Upper lobe of left lung (tissue), 6 donors: ENCODE results near the gene CSNK1G2. TPM values are rescaled to one million over a fixed set of nuclear protein-coding genes. Genes with fewer than 3 reads are reported as not detected.

ENCODE experiments used
- ATAC-seq, 2 donors: fragments of 200-7000 bp; cut with Tn5 transposase; one replicate each; pipeline ENCODE4 v1.9.1; 2022; ENCODE audit warnings: mild to moderate bottlenecking in 2 of 2, moderate library complexity in 2 of 2; ENCODE audit not compliant: low FRiP score in 2 of 2
- DNase-seq, 2 donors: peaks; one replicate each; pipeline ENCODE4 v3.0.0-alpha.2; 2019 to 2020
- H3K27ac ChIP-seq, 4 donors: fragments of 200-600 bp; sonication (generic); one replicate each; pipeline ENCODE4 v1.5.1; 2016 to 2019
- H3K27me3 ChIP-seq, 4 donors: fragments of 200-600 bp; sonication (generic); one replicate each; pipeline ENCODE4 v1.5.1; 2017 to 2019
- H3K36me3 ChIP-seq, 4 donors: fragments of 200-600 bp; sonication (generic); one replicate each; pipeline ENCODE4 v1.5.1; 2016 to 2019
- H3K4me1 ChIP-seq, 4 donors: fragments of 200-600 bp; sonication (generic); one replicate each; pipeline ENCODE4 v1.5.1; 2018 to 2019
- H3K4me3 ChIP-seq, 4 donors: fragments of 200-600 bp; sonication (generic); one replicate each; pipeline ENCODE4 v1.5.1; 2017 to 2019; ENCODE audit warnings: mild to moderate bottlenecking in 2 of 4, moderate library complexity in 1 of 4
- H3K9me3 ChIP-seq, 4 donors: fragments of 200-600 bp; sonication (generic); one replicate each; pipeline ENCODE4 v1.5.1; 2018 to 2019
- EP300 ChIP-seq, 4 donors: sonication (generic); formaldehyde crosslinking; IDR thresholded peaks; one replicate each; pipeline ENCODE4 v1.5.1; 2017; ENCODE audit warnings: antibody characterized with exemption in 4 of 4, control low read depth in 2 of 4
- POLR2A ChIP-seq, 4 donors: fragments of 450-650 bp; IDR thresholded peaks; one replicate each; pipeline ENCODE4 v1.5.1; 2016 to 2017; ENCODE audit warnings: antibody characterized with exemption in 4 of 4, mild to moderate bottlenecking in 2 of 4
- POLR2AphosphoS5 ChIP-seq, 2 donors: sonication (generic); formaldehyde crosslinking; IDR thresholded peaks; one replicate each; pipeline ENCODE4 v1.5.1; 2017; ENCODE audit warnings: antibody characterized with exemption in 2 of 2
- WGBS, 2 donors: methylation state at CpG; one replicate each; pipeline ENCODE4 v1.1.5; 2017 to 2018; 5-methylcytosine and 5-hydroxymethylcytosine counted together
- total RNA-seq, 6 donors: library from RNA; depleted of rRNA in 4 of 6; stranded (reverse); fragments of >200 nt in 4 of 6; gene quantifications; one replicate each; pipeline versions ENCODE4 v1.1.0 to v1.2.1, GENCODE V29; 2016 to 2021
- TF ChIP-seq, protein P1 (sequence below), 6 experiments: fragments of 450-650 bp in 4 of 6; fragments of 200-600 bp in 2 of 6; sonication (generic) in 2 of 6; IDR thresholded peaks; one replicate each; pipeline ENCODE4 v1.5.1; 2016 to 2019; ENCODE audit warnings: antibody characterized with exemption in 6 of 6
- donor health status: DM: no; HTN: no; CAD: no; lungs with moderate emphysema.
- donor health status: DM: no; HTN: yes; CAD: no; lungs with severe emphysema.

Gene CSNK1G2
- total RNA-seq, 6 donors from 2014 or later, result 49.9 to 176 (median 75.4) TPM

- Histone ChIP-seq H3K9me3 (no peaks in the 10 kb centered on the region), H3K4me3 (peak overlapping the region; percentile 50 to 81 (median 67)), H3K27ac (peak overlapping the region in 3 of 4 donors; percentile 53 to 86 (median 65)), H3K4me1 (peaks cover 19 to 35% (median 24%) of the 10 kb centered on the region in 4 donors), H3K36me3 (no peaks in the 10 kb centered on the region), H3K27me3 (no peaks in the 10 kb centered on the region)
- peak; percentile 36 to 39 for ATAC-seq
- WGBS, 2 donors, result 15 to 56% methylated on average over 13 to 30 of the region's 74 CpGs
- DNase-seq, result peak in 1 of 2 donors; percentile 88
- no peak for TF ChIP-seq POLR2A (IDR thresholded peaks at IDR 0.05)
- TF ChIP-seq POLR2AphosphoS5 (IDR thresholded peaks at IDR 0.05), result no peak
- TF ChIP-seq, protein P1, sequence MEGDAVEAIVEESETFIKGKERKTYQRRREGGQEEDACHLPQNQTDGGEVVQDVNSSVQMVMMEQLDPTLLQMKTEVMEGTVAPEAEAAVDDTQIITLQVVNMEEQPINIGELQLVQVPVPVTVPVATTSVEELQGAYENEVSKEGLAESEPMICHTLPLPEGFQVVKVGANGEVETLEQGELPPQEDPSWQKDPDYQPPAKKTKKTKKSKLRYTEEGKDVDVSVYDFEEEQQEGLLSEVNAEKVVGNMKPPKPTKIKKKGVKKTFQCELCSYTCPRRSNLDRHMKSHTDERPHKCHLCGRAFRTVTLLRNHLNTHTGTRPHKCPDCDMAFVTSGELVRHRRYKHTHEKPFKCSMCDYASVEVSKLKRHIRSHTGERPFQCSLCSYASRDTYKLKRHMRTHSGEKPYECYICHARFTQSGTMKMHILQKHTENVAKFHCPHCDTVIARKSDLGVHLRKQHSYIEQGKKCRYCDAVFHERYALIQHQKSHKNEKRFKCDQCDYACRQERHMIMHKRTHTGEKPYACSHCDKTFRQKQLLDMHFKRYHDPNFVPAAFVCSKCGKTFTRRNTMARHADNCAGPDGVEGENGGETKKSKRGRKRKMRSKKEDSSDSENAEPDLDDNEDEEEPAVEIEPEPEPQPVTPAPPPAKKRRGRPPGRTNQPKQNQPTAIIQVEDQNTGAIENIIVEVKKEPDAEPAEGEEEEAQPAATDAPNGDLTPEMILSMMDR (IDR thresholded peaks at IDR 0.05), result no peak
- TF ChIP-seq EP300 (IDR thresholded peaks at IDR 0.05), result no peak
Measured at GRCh38 chr19:2014731-2015607, 74.0 kb downstream of the CSNK1G2 start.

GRCh38 chr19:2015608-2015950 is 74.6 kb downstream of the CSNK1G2 start, which contains the start of gene BTBD2:
Gene BTBD2, minus strand, starts transcription at chr19:2015714. Its CDS starts 11 bp downstream, at chr19:2015703.
- no peak for DNase-seq
- peaks cover 19 to 36% (median 24%) of the 10 kb centered on the region in 4 donors for H3K4me1 ChIP-seq
- H3K27me3 ChIP-seq, result no peaks in the 10 kb centered on the region
- peak within 1 kb of the TSS; percentile 50 to 81 (median 67) for H3K4me3 ChIP-seq
- TF ChIP-seq POLR2AphosphoS5 (IDR thresholded peaks at IDR 0.05), result no peak
- no peak for TF ChIP-seq EP300 (IDR thresholded peaks at IDR 0.05)
- TF ChIP-seq, protein P1 (IDR thresholded peaks at IDR 0.05), result no peak
- TF ChIP-seq POLR2A (IDR thresholded peaks at IDR 0.05), result no peak
- H3K36me3 ChIP-seq, result no peaks in the 10 kb centered on the region
- no peaks in the 10 kb centered on the region for H3K9me3 ChIP-seq
- H3K27ac ChIP-seq, result peak within 1 kb of the TSS in 3 of 4 donors; percentile 53 to 86 (median 65)
- no CpG with 5 or more reads among the region's 20 CpGs for WGBS, 2 donors
- no peak for ATAC-seq

GRCh38 chr19:2016041-2016807 is 75.3 kb downstream of the CSNK1G2 start:
- peak overlapping the region in 3 of 4 donors; percentile 31 to 86 (median 65) for H3K27ac ChIP-seq
- H3K36me3 ChIP-seq, result no peaks in the 10 kb centered on the region
- WGBS, 2 donors, result 69 to 77% methylated on average over 16 to 22 of the region's 23 CpGs
- peak; percentile 78 for DNase-seq
- H3K4me3 ChIP-seq, result peak overlapping the region in 3 of 4 donors; percentile 66 to 81 (median 68)
- H3K9me3 ChIP-seq, result no peaks in the 10 kb centered on the region
- H3K27me3 ChIP-seq, result no peaks in the 10 kb centered on the region
- peak; percentile 84 to 87 for ATAC-seq
- TF ChIP-seq POLR2AphosphoS5 (IDR thresholded peaks at IDR 0.05), result no peak
- TF ChIP-seq, protein P1 (IDR thresholded peaks at IDR 0.05), result no peak
- no peak for TF ChIP-seq EP300 (IDR thresholded peaks at IDR 0.05)
- no peak for TF ChIP-seq POLR2A (IDR thresholded peaks at IDR 0.05)
- peaks cover 19 to 36% (median 24%) of the 10 kb centered on the region in 4 donors for H3K4me1 ChIP-seq

DNA sequence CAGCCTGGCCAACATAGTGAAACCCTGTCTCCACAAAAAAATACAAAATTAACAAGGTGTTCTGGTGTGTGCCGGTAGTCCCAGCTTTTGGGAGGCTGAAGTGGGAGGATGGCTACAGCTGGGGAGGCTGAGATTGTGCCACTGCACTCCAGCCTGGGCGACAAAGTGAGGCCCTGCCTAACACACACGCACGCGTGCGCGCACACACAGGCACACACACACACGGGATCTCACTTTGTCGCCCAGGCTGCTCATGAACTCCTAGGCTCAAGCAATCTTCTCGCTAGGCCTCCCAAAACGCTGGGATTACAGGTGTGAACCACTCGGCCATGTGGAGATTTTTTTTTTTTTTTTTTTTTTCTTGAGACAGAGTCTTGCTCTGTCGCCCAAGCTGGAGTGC is 77.8 kb downstream of the CSNK1G2 start:
- ATAC-seq, result no peak
- Histone ChIP-seq H3K4me1 (peaks cover 19 to 29% (median 23%) of the 10 kb centered on the region in 4 donors), H3K27me3 (no peaks in the 10 kb centered on the region), H3K27ac (no peak overlapping the region), H3K36me3 (no peaks in the 10 kb centered on the region), H3K4me3 (no peak overlapping the region), H3K9me3 (no peaks in the 10 kb centered on the region)
- DNase-seq, result no peak
- WGBS, 2 donors, result 87 to 91% methylated on average over 13 of the region's 13 CpGs
- no peak for TF ChIP-seq POLR2A (IDR thresholded peaks at IDR 0.05)
- TF ChIP-seq, protein P1 (IDR thresholded peaks at IDR 0.05), result no peak
